ENCODE results near the gene MMD2.

Gene MMD2, protein sequence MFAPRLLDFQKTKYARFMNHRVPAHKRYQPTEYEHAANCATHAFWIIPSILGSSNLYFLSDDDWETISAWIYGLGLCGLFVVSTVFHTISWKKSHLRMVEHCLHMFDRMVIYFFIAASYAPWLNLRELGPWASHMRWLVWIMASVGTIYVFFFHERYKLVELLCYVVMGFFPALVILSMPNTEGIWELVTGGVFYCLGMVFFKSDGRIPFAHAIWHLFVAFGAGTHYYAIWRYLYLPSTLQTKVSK

DNA sequence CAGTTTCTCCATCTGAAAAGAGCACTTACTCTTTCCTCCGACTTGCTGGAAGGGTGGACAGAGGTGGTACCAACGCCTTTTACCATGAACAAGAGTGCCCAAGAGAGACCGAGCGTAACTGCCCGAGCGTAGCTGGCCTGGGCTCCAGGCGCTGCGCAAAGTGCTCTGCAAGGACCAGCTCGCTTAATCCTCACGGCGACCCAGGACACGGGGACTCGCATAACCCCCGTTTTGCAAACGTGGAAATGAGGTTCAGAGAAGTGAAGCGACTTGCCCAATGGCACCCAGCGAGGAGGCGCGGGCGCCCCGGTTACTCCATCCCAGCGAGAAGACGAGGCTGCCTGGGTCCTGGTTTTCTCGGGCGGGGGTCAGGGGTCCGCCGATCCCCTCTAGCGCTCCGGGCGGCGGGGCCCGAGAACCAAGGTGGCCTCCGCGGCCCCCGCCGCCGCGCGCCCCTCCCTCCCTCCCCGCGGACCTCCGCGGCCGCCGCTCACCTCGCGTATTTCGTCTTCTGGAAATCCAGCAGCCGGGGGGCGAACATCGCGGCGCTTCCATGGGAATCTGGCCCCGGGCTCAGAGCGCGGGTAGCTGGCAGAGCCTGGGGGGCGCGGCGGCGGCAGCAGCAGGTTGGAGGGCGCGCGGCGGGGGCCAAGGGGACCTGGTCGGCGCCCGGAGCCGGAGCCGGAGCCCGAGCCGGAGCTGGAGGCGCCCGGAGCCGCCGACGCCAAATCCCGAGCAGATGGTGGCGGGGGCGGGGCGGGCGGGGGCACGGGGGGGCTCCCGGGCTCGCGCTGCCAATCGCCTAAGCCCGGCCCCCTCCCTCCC is at the start of gene MMD2:
MMD2 (minus strand) TSS at position 711 of the 825 bp plus-strand sequence; CDS start at position 541, 170 bp downstream.
- H3K27me3 ChIP-seq (ENCODE audit: control insufficient read depth in 1 of 2, insufficient read depth in 2 of 2, low read length in 2 of 2): peaks cover 33 to 35% of the 10 kb centered on the region in 2 donors
- H3K9ac ChIP-seq (ENCODE audit: low read length in 2 of 2): no peak within 1 kb of the TSS
- peaks cover 6% of the 10 kb centered on the region for H3K4me1 ChIP-seq (ENCODE audit: control insufficient read depth, insufficient read depth, low read length)
- peak within 1 kb of the TSS; percentile 25 to 59 for H3K4me3 ChIP-seq (ENCODE audit: low read length in 2 of 2)
- no peak within 1 kb of the TSS for H3K27ac ChIP-seq (ENCODE audit: low read length)
- no peaks in the 10 kb centered on the region for H3K36me3 ChIP-seq (ENCODE audit: control insufficient read depth in 2 of 2, insufficient read depth in 2 of 2, low read length in 2 of 2)
- no peaks in the 10 kb centered on the region for H3K9me3 ChIP-seq (ENCODE audit: control insufficient read depth in 2 of 2, low read length in 2 of 2)

DNA sequence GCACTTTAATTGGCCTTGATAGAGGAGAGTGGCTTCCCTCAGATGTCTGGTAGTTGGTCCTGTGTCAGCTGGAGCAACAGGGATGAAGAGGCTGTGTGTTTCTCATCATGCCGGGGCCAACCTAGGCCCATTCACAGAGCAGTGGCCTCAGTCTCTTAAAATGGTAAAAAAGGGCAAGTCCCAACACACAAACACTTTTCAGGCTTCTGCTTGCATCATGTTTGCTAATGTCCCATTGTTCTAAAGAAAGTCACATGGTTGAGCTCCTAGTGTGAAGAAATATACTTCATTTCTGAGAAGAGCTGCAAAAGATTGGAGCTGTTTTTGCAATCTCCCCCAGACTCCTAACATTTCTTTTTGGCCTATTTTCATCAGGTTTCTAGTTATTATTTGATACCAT is 46.1 kb upstream of the MMD2 start:
- peaks cover 8 to 13% of the 10 kb centered on the region in 2 donors for H3K36me3 ChIP-seq (ENCODE audit: control insufficient read depth in 2 of 2, insufficient read depth in 2 of 2, low read length in 2 of 2)
- H3K4me3 ChIP-seq (ENCODE audit: low read length in 2 of 2): no peak overlapping the region
- no peaks in the 10 kb centered on the region for H3K4me1 ChIP-seq (ENCODE audit: control insufficient read depth, insufficient read depth, low read length)
- no peak overlapping the region for H3K9ac ChIP-seq (ENCODE audit: low read length in 2 of 2)
- H3K27me3 ChIP-seq (ENCODE audit: control insufficient read depth in 1 of 2, insufficient read depth in 2 of 2, low read length in 2 of 2): no peaks in the 10 kb centered on the region
- H3K27ac ChIP-seq (ENCODE audit: low read length): no peak overlapping the region
- no peaks in the 10 kb centered on the region for H3K9me3 ChIP-seq (ENCODE audit: control insufficient read depth in 2 of 2, low read length in 2 of 2)

DNA sequence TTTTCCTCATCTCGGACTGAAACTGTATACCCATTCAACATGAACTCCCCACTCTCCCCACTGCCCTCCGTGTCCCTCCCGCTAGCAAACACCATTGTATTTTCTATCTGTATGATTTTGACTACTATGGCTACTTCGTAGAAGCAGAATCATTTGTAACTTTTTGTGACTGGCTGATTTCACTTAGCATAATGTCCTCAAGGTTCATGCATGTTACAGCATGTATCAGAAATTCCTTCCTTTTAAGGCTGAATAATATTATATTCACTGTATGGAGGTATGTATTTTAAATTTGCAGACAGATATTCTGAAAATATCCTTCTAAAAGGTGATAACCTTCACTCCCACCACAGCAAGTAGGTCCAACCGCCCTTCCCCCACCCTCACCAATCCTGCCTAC is 42.9 kb upstream of the MMD2 start:
- H3K4me1 ChIP-seq (ENCODE audit: control insufficient read depth, insufficient read depth, low read length): no peaks in the 10 kb centered on the region
- no peaks in the 10 kb centered on the region for H3K27me3 ChIP-seq (ENCODE audit: control insufficient read depth in 1 of 2, insufficient read depth in 2 of 2, low read length in 2 of 2)
- H3K36me3 ChIP-seq (ENCODE audit: control insufficient read depth in 2 of 2, insufficient read depth in 2 of 2, low read length in 2 of 2): peaks cover 14 to 15% of the 10 kb centered on the region in 2 donors
- no peak overlapping the region for H3K4me3 ChIP-seq (ENCODE audit: low read length in 2 of 2)
- no peak overlapping the region for H3K27ac ChIP-seq (ENCODE audit: low read length)
- H3K9me3 ChIP-seq (ENCODE audit: control insufficient read depth in 2 of 2, low read length in 2 of 2): no peaks in the 10 kb centered on the region
- no peak overlapping the region for H3K9ac ChIP-seq (ENCODE audit: low read length in 2 of 2)

DNA sequence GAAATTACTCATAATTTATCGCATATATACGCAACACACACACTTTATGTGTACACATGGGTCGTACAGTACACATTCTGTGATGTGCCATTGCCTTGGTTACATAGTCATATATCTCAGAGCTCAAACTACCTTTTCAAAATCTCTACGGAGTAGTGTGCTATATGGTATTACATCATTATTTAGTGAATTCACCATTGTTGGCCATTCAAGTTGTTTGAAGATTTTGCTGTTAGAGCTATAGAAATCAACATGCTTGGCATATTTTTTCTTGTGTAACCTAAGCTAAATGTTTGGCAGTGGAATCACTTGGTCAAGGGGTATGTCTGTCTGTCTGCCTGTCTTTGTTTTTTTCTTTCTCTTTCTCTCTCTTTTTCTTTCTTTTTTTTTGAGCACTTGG is 42.0 kb upstream of the MMD2 start:
- Histone ChIP-seq H3K9ac (ENCODE audit: low read length in 2 of 2) (no peak overlapping the region), H3K27ac (ENCODE audit: low read length) (no peak overlapping the region), H3K9me3 (ENCODE audit: control insufficient read depth in 2 of 2, low read length in 2 of 2) (no peaks in the 10 kb centered on the region), H3K36me3 (ENCODE audit: control insufficient read depth in 2 of 2, insufficient read depth in 2 of 2, low read length in 2 of 2) (peaks cover 22 to 24% of the 10 kb centered on the region in 2 donors), H3K4me3 (ENCODE audit: low read length in 2 of 2) (no peak overlapping the region), H3K27me3 (ENCODE audit: control insufficient read depth in 1 of 2, insufficient read depth in 2 of 2, low read length in 2 of 2) (no peaks in the 10 kb centered on the region), H3K4me1 (ENCODE audit: control insufficient read depth, insufficient read depth, low read length) (no peaks in the 10 kb centered on the region)

DNA sequence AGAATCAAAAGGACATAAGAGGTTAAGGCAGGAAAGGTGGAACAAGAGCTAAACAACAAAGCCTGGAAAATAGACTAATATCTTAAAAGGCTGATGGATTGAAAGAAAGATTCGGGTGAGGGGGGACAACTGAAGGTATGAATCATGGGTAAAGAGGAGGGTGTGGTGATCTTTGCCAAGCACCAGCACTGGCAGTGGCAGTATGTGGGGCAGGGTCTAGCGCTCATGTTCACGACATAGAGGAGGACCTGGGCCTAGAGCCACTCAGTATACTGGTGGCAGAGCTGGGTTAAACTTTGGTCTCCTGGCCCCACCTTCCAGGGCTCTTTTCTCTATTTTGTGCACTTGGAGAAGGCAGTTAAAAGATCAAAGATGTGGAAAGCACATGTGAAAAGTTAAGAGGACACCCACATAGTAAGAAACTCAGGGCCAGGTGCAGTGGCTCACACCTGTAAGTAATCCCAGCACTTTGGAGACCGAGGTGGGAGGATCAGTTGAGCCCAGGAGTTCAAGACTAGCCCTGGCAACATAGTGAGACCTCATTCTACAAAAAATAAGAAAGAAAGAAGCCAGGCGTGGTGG is 40.5 kb upstream of the MMD2 start:
- no peak overlapping the region for H3K9ac ChIP-seq (ENCODE audit: low read length in 2 of 2)
- H3K4me1 ChIP-seq (ENCODE audit: control insufficient read depth, insufficient read depth, low read length): no peaks in the 10 kb centered on the region
- H3K9me3 ChIP-seq (ENCODE audit: control insufficient read depth in 2 of 2, low read length in 2 of 2): no peaks in the 10 kb centered on the region
- H3K27ac ChIP-seq (ENCODE audit: low read length): no peak overlapping the region
- H3K4me3 ChIP-seq (ENCODE audit: low read length in 2 of 2): no peak overlapping the region
- no peaks in the 10 kb centered on the region for H3K27me3 ChIP-seq (ENCODE audit: control insufficient read depth in 1 of 2, insufficient read depth in 2 of 2, low read length in 2 of 2)
- peaks cover 27 to 35% of the 10 kb centered on the region in 2 donors for H3K36me3 ChIP-seq (ENCODE audit: control insufficient read depth in 2 of 2, insufficient read depth in 2 of 2, low read length in 2 of 2)

DNA sequence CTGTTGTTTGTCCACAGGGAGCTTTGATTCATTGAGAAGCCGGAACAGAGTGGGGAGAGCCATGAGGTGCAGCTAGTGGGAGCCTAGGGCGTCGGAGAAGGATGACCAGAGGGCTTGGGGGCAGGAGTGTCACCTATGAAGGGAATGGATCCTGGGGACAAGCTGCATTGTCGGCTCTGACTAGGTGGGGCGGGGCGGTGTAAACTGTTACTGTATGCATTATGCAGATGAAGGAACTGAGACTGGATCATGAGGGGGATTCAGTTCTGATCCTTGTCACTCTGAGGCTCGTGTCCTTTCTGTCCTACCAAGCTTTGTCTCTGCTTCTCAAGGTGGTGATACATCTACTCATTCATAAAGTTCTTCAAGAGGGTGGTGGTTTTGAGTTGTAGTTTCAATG is 39.9 kb upstream of the MMD2 start:
- H3K27ac ChIP-seq (ENCODE audit: low read length): no peak overlapping the region
- no peak overlapping the region for H3K9ac ChIP-seq (ENCODE audit: low read length in 2 of 2)
- H3K4me1 ChIP-seq (ENCODE audit: control insufficient read depth, insufficient read depth, low read length): no peaks in the 10 kb centered on the region
- H3K36me3 ChIP-seq (ENCODE audit: control insufficient read depth in 2 of 2, insufficient read depth in 2 of 2, low read length in 2 of 2): peaks cover 29 to 39% of the 10 kb centered on the region in 2 donors
- H3K27me3 ChIP-seq (ENCODE audit: control insufficient read depth in 1 of 2, insufficient read depth in 2 of 2, low read length in 2 of 2): no peaks in the 10 kb centered on the region
- no peaks in the 10 kb centered on the region for H3K9me3 ChIP-seq (ENCODE audit: control insufficient read depth in 2 of 2, low read length in 2 of 2)
- H3K4me3 ChIP-seq (ENCODE audit: low read length in 2 of 2): no peak overlapping the region

DNA sequence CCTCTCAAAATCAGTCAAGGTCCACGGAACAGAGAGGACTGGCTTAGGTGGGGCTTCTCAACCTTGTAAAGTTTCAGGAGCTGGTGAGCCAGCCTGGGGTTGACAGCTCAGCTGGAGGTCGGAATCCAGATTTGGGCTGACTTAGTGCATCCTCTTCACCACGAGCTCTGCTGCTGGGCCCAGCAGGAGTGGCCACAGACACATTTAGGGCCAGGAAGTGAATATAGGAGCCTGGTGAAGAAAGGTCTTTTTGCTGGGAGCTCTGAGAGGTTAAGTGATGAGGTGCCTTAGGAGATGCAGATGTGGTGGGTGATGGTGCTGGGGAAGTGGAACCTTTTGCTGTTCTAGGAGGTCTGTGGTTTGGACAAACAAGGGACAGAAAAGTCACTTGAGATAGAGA is 39.3 kb upstream of the MMD2 start:
- Histone ChIP-seq H3K27ac (ENCODE audit: low read length) (no peak overlapping the region), H3K27me3 (ENCODE audit: control insufficient read depth in 1 of 2, insufficient read depth in 2 of 2, low read length in 2 of 2) (no peaks in the 10 kb centered on the region), H3K4me3 (ENCODE audit: low read length in 2 of 2) (no peak overlapping the region), H3K4me1 (ENCODE audit: control insufficient read depth, insufficient read depth, low read length) (no peaks in the 10 kb centered on the region), H3K36me3 (ENCODE audit: control insufficient read depth in 2 of 2, insufficient read depth in 2 of 2, low read length in 2 of 2) (peaks cover 35 to 43% of the 10 kb centered on the region in 2 donors), H3K9me3 (ENCODE audit: control insufficient read depth in 2 of 2, low read length in 2 of 2) (no peaks in the 10 kb centered on the region), H3K9ac (ENCODE audit: low read length in 2 of 2) (no peak overlapping the region)

DNA sequence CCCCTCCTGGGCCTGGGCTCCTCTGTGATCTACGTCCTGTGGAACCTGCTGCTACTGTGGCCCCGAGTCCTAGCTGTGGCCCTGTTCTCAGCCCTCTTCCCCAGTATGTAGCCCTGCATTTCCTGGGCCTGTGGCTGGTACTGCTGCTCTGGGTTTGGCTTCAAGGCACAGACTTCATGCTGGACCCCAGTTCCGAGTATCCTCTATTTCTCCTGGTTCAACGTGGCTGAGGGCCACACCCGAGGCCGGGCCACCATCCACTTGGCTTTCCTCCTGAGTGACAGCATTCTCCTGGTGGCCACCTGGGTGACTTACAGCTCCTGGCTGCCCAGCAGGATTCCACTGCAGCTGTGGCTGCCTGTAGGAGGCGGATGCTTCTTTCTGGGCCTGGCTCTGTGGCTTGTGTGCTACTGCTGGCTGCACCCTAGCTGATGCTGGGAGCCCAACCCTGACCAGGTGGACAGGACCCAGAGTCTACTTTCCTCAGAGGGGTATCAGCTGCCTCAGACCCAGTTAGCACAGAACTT is 37.8 kb upstream of the MMD2 start:
- no peak overlapping the region for H3K9ac ChIP-seq (ENCODE audit: low read length in 2 of 2)
- no peak overlapping the region for H3K4me3 ChIP-seq (ENCODE audit: low read length in 2 of 2)
- H3K27ac ChIP-seq (ENCODE audit: low read length): no peak overlapping the region
- H3K4me1 ChIP-seq (ENCODE audit: control insufficient read depth, insufficient read depth, low read length): no peaks in the 10 kb centered on the region
- H3K27me3 ChIP-seq (ENCODE audit: control insufficient read depth in 1 of 2, insufficient read depth in 2 of 2, low read length in 2 of 2): no peaks in the 10 kb centered on the region
- no peaks in the 10 kb centered on the region for H3K9me3 ChIP-seq (ENCODE audit: control insufficient read depth in 2 of 2, low read length in 2 of 2)
- H3K36me3 ChIP-seq (ENCODE audit: control insufficient read depth in 2 of 2, insufficient read depth in 2 of 2, low read length in 2 of 2): peaks cover 42 to 49% of the 10 kb centered on the region in 2 donors

DNA sequence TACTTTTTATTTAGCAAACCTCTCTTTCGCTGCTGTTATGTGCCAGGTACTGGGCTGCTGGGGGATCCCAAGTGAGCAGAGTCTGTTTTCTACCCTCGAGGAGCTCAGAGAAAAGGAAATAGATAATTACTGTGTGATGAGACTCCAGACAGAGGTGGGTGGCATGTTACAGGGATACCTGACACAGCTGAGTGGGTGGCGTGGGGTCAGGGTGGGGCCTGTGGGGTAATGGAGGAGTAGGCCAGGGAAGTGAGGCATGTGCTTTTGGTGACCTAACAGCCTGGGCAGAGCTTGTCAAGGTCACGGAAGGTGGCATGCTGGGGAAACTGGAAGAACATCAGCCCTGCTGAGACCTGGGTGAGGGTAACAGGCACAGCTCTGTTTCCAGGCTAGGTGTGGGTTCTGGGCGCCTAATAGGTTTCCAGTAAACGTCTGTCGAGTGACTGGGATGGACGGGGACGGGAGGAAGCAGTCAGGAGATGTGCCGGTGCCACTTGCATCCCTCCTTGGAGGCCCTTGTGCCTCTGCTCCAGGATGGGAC is 36.5 kb upstream of the MMD2 start:
- no peak overlapping the region for H3K27ac ChIP-seq (ENCODE audit: low read length)
- no peak overlapping the region for H3K9ac ChIP-seq (ENCODE audit: low read length in 2 of 2)
- peaks cover 44 to 51% of the 10 kb centered on the region in 2 donors for H3K36me3 ChIP-seq (ENCODE audit: control insufficient read depth in 2 of 2, insufficient read depth in 2 of 2, low read length in 2 of 2)
- no peaks in the 10 kb centered on the region for H3K4me1 ChIP-seq (ENCODE audit: control insufficient read depth, insufficient read depth, low read length)
- H3K4me3 ChIP-seq (ENCODE audit: low read length in 2 of 2): no peak overlapping the region
- no peaks in the 10 kb centered on the region for H3K9me3 ChIP-seq (ENCODE audit: control insufficient read depth in 2 of 2, low read length in 2 of 2)
- no peaks in the 10 kb centered on the region for H3K27me3 ChIP-seq (ENCODE audit: control insufficient read depth in 1 of 2, insufficient read depth in 2 of 2, low read length in 2 of 2)

DNA sequence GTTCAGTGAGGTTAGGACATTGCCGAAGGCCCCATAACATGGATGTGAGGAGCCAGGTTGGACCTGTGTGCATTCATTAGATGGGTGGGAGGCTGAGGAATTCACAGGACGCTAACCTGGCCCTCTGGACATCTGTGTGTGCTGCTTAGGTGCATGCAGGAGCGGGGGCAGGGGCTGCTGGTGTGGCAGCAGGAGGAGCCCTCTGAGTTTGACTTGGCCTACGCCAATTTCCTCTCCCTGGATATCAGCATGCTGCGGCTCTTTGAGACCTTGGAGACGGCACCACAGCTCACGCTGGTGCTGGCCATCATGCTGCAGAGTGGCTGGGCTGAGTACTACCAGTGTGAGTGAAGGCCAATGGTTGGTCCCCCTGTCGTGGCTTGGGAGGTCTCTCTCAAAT is 34.5 kb upstream of the MMD2 start:
- Histone ChIP-seq H3K9ac (ENCODE audit: low read length in 2 of 2) (no peak overlapping the region), H3K27ac (ENCODE audit: low read length) (no peak overlapping the region), H3K4me3 (ENCODE audit: low read length in 2 of 2) (no peak overlapping the region), H3K27me3 (ENCODE audit: control insufficient read depth in 1 of 2, insufficient read depth in 2 of 2, low read length in 2 of 2) (no peaks in the 10 kb centered on the region), H3K4me1 (ENCODE audit: control insufficient read depth, insufficient read depth, low read length) (no peaks in the 10 kb centered on the region), H3K9me3 (ENCODE audit: control insufficient read depth in 2 of 2, low read length in 2 of 2) (no peaks in the 10 kb centered on the region), H3K36me3 (ENCODE audit: control insufficient read depth in 2 of 2, insufficient read depth in 2 of 2, low read length in 2 of 2) (peaks cover 50 to 55% of the 10 kb centered on the region in 2 donors)
